Thoracic aorta (tissue), 2 donors: Measurements from ENCODE around the gene LPGAT1. TPM values are rescaled to one million over a fixed set of nuclear protein-coding genes. Genes with fewer than 3 reads are reported as not detected.

Experiments used
- ATAC-seq: fragments of 150-250 bp; one replicate; pipeline ENCODE4 v1.8.0; 2017; ENCODE audit warnings: low read depth; ENCODE audit not compliant: insufficient number of reproducible peaks, low FRiP score
- DNase-seq: peaks from one replicate; pipeline ENCODE4 v3.0.0-alpha.2; 2020; ENCODE audit warnings: low spot score
- H3K27ac ChIP-seq, 2 donors: fragments of 200-600 bp; sonication (generic); 1 replicate in 1 of 2; 2 replicates in 1 of 2; pipeline ENCODE4 v1.5.1; 2016; ENCODE audit warnings: mild to moderate bottlenecking in 2 of 2, moderate library complexity in 2 of 2
- H3K27me3 ChIP-seq: fragments of 200-600 bp; sonication (generic); replicated peaks from 2 replicates; pipeline ENCODE4 v1.6.0; 2016; ENCODE audit warnings: mild to moderate bottlenecking; ENCODE audit not compliant: insufficient read depth
- H3K36me3 ChIP-seq: fragments of 200-600 bp; sonication (generic); one replicate; pipeline ENCODE4 v1.5.1; 2016
- H3K4me1 ChIP-seq, 2 donors: fragments of 200-600 bp; sonication (generic); 1 replicate in 1 of 2; 2 replicates in 1 of 2; pipeline versions ENCODE4 v1.5.1 to v1.6.0; 2016; ENCODE audit warnings: low read depth in 2 of 2, mild to moderate bottlenecking in 1 of 2; ENCODE audit not compliant: control insufficient read depth in 1 of 2
- H3K4me3 ChIP-seq: fragments of 200-600 bp; sonication (generic); 2 replicates; pipeline ENCODE4 v1.5.1; 2016; ENCODE audit warnings: mild to moderate bottlenecking
- H3K9me3 ChIP-seq: fragments of 200-600 bp; sonication (generic); 2 replicates; pipeline ENCODE4 v1.5.1; 2016
- total RNA-seq, 2 donors: library from RNA; depleted of rRNA; stranded (reverse); fragments of >200 nt; gene quantifications; one replicate each; pipeline versions ENCODE4 v1.1.0 to v1.2.3, GENCODE V29; 2016
- TF ChIP-seq, protein P1 (sequence below): fragments of 200-600 bp; sonication (generic); IDR thresholded peaks from one replicate; pipeline ENCODE4 v1.5.1; 2019; ENCODE audit warnings: antibody characterized with exemption

Gene LPGAT1, protein sequence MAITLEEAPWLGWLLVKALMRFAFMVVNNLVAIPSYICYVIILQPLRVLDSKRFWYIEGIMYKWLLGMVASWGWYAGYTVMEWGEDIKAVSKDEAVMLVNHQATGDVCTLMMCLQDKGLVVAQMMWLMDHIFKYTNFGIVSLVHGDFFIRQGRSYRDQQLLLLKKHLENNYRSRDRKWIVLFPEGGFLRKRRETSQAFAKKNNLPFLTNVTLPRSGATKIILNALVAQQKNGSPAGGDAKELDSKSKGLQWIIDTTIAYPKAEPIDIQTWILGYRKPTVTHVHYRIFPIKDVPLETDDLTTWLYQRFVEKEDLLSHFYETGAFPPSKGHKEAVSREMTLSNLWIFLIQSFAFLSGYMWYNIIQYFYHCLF
- total RNA-seq = 10 to 100 TPM; 32.5 to 48.0 TPM

DNA sequence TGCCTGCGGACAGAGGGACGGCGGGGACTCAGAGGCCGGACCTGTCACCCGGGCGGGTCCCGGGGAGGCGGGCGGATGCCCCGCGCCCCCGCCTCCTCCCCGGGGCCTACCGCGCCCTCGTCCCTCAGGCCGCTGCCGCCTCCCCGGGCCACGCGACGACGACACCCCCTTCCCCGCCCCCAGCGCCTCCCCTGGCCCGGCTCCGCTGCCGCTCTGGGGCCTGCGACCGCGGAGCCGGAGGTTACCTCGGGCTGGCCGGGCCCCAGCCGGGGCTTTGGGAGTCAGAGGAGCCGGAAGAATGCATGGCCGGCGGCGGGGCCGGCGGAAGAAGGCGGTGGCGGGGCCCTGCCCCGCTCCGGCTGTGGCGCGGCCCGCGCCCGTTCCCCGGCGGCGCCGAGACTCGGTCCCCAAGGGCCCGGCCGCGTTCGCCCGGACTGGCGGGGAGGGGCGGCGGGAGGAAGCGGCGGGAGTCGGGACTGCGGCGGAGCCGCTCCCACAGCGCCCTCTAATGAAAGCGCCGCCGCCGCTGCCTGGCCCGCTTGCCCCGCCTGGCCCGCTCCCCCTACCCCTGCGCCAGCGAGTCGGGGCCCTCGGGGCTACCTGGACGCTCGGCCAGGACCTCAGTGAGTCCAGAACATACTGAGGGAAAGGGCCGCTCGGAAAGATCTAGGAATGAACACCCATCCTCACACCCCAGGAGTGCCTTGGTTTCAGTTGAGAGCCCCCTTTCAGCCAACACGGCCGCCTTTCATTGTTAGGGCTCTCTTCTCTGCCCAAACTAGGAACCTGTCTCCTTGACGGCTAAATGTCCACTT is at the start of gene LPGAT1:
LPGAT1 (minus strand) TSS at position 436 of the 815 bp plus-strand sequence. CDS start 1,467 bp downstream, outside the sequence.
- DNase-seq (peak; percentile 5), ATAC-seq (peak; percentile 76)
- Histone ChIP-seq H3K9me3 (no peaks in the 10 kb centered on the region), H3K4me3 (peak within 1 kb of the TSS; percentile 90), H3K4me1 (peaks cover 10 to 16% of the 10 kb centered on the region in 2 donors), H3K36me3 (no peaks in the 10 kb centered on the region), H3K27me3 (no peaks in the 10 kb centered on the region), H3K27ac (peak within 1 kb of the TSS; percentile 86 to 89)
- TF ChIP-seq, protein P1, sequence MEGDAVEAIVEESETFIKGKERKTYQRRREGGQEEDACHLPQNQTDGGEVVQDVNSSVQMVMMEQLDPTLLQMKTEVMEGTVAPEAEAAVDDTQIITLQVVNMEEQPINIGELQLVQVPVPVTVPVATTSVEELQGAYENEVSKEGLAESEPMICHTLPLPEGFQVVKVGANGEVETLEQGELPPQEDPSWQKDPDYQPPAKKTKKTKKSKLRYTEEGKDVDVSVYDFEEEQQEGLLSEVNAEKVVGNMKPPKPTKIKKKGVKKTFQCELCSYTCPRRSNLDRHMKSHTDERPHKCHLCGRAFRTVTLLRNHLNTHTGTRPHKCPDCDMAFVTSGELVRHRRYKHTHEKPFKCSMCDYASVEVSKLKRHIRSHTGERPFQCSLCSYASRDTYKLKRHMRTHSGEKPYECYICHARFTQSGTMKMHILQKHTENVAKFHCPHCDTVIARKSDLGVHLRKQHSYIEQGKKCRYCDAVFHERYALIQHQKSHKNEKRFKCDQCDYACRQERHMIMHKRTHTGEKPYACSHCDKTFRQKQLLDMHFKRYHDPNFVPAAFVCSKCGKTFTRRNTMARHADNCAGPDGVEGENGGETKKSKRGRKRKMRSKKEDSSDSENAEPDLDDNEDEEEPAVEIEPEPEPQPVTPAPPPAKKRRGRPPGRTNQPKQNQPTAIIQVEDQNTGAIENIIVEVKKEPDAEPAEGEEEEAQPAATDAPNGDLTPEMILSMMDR = peak; percentile 56

DNA sequence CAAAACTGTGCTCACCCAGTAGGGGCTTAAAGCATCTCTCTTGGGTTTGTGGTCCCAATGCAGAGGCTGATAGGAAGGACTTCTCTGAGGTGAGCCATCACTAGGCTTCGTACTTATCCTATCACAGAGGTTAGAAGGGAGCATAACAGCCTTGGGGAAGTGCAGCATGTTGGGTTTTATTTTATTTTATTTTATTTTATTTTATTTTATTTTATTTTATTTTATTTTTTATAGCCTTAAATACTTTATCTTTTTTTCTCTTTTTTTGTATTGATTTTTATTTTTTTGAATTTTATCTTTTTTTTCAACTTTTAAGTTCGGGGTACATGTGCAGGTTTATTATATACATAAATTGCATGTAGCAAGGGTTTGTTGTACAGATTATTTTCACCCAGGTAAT is 48.9 kb upstream of the LPGAT1 start:
- DNase-seq (no peak), ATAC-seq (no peak)
- no peaks in the 10 kb centered on the region for H3K27me3 ChIP-seq
- no peak overlapping the region for H3K27ac ChIP-seq
- H3K4me1 ChIP-seq = no peaks in the 10 kb centered on the region
- no peaks in the 10 kb centered on the region for H3K36me3 ChIP-seq
- TF ChIP-seq, protein P1 = no peak
- H3K4me3 ChIP-seq = no peak overlapping the region
- no peaks in the 10 kb centered on the region for H3K9me3 ChIP-seq

DNA sequence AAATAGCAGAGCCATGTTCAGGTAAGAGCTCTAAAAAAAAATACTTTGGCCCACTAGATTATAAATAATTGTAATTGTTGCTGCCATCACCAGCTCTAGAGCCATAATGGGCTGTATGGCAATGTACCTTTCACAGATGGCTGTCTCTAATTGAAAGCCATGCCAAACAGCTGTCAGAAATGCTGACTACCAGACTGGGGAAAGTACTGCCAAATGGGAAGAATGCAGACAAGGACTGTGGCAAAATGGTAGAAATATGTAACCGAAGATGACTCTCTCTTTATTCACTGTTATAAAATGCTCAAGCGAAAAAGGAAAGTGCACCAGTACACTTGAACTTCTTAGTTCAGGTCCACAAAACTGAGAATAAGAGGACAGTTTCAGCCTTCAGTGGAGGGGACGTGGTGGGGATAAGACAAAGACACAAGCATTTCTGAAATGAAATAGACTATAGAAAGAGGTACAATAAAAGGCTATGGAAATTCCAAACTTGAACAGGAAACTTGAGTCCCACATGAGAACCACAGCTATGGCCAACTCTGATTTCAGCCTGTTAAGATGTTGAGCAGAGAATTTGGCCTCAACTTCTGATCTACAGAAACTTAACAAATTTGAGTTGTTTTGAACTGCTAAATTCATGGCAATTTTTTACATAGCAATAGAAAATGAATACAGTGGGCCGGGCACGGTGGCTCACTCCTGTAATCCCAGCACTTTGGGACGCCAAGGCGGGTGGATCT is 46.5 kb upstream of the LPGAT1 start:
- TF ChIP-seq, protein P1 = no peak

DNA sequence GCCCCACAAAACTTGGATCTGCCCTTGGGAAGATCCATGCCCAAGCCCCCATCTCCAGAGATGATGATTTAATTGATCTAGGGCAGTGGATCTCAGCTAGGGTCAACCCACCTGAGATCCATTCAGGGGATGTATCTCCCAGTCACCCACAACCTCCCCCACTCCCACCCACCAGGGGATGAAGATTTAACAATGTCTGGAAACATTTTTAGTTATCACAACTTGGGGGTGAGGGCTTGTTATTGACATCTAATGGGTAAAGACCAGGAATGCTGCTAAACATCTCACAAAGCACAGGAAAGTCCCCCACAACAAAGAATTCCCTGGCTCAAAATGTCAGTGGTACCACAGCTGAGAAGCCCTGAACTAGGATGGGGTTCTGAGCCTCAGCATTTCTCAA is 45.0 kb upstream of the LPGAT1 start:
- H3K36me3 ChIP-seq = no peaks in the 10 kb centered on the region
- no peaks in the 10 kb centered on the region for H3K4me1 ChIP-seq
- TF ChIP-seq, protein P1 = no peak
- no peak overlapping the region for H3K4me3 ChIP-seq
- no peak overlapping the region for H3K27ac ChIP-seq
- no peaks in the 10 kb centered on the region for H3K27me3 ChIP-seq
- H3K9me3 ChIP-seq = no peaks in the 10 kb centered on the region
- DNase-seq = no peak
- no peak for ATAC-seq

More for the DNA sequence above, 46.5 kb upstream of the LPGAT1 start:
- Histone ChIP-seq H3K4me1 (no peaks in the 10 kb centered on the region), H3K9me3 (no peaks in the 10 kb centered on the region), H3K27me3 (no peaks in the 10 kb centered on the region), H3K4me3 (no peak overlapping the region), H3K36me3 (no peaks in the 10 kb centered on the region), H3K27ac (no peak overlapping the region)
- ATAC-seq (no peak), DNase-seq (no peak)
